Peyer's patch (tissue), 4 donors: Measurements from ENCODE around the gene VSTM2L. TPM values are rescaled to one million over a fixed set of nuclear protein-coding genes. Genes with fewer than 3 reads are reported as not detected.

Experiments
- DNase-seq, 3 donors: peaks; one replicate each; pipeline ENCODE4 v3.0.0-alpha.2; 2017 to 2019
- H3K27ac ChIP-seq, 4 donors: fragments of 200-600 bp; sonication (generic); one replicate each; pipeline ENCODE4 v1.5.1; 2016 to 2019
- H3K27me3 ChIP-seq, 2 donors: fragments of 200-600 bp; sonication (generic); one replicate each; pipeline ENCODE4 v1.5.1; 2019
- H3K36me3 ChIP-seq, 3 donors: fragments of 200-600 bp; sonication (generic); one replicate each; pipeline ENCODE4 v1.5.1; 2016 to 2019
- H3K4me1 ChIP-seq, 4 donors: fragments of 200-600 bp; sonication (generic); one replicate each; pipeline ENCODE4 v1.5.1; 2016 to 2019
- H3K4me3 ChIP-seq, 4 donors: fragments of 200-600 bp; sonication (generic); 1 replicate in 3 of 4; 2 replicates in 1 of 4; pipeline ENCODE4 v1.5.1; 2016 to 2019; ENCODE audit warnings: mild to moderate bottlenecking in 1 of 4
- H3K9me3 ChIP-seq, 4 donors: fragments of 200-600 bp; sonication (generic); one replicate each; pipeline ENCODE4 v1.5.1; 2016 to 2019; ENCODE audit warnings: mild to moderate bottlenecking in 1 of 4
- CTCF ChIP-seq, 6 experiments: fragments of 450-650 bp in 4 of 6; fragments of 200-600 bp in 2 of 6; sonication (generic) in 1 of 6; IDR thresholded peaks; one replicate each; pipeline ENCODE4 v1.5.1; 2017 to 2019; ENCODE audit warnings: antibody characterized with exemption in 6 of 6, mild to moderate bottlenecking in 3 of 6, moderate library complexity in 1 of 6
- POLR2A ChIP-seq, 2 donors: fragments of 450-650 bp; IDR thresholded peaks; one replicate each; pipeline ENCODE4 v1.5.1; 2017; ENCODE audit warnings: antibody characterized with exemption in 2 of 2, mild to moderate bottlenecking in 2 of 2, moderate library complexity in 2 of 2
- total RNA-seq, 4 donors: library from RNA; depleted of rRNA; stranded (reverse); fragments of >200 nt; gene quantifications; one replicate each; pipeline ENCODE4 v1.1.0, GENCODE V29; 2016

The VSTM2L gene
- total RNA-seq, 4 donors from 2014 or later, result 0.57 to 3.7 (median 0.80) TPM; not detected in 1

DNA sequence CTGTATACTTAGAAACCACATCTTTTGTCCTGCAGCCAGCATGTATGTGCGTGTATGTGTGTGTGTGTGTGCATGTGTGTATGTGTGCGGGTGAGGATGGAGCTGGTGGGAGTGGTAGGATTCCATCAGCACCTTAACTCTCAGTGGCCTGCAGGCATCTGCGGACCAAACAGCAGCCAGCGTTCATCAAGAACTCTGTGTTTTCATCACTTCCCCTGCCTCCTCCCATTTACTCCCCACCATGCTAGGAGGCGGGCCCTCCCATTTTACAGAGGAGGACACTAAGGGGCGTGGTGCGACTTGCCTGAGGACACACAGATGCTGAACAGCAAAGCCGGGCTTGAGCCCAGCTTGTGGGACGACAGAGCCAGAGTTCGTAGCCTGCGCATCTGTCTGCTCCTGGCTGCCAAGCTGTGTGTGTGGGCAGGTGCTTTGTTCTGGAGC lies 8.9 kb downstream of the VSTM2L start:
- Histone ChIP-seq H3K27me3 (no peaks in the 10 kb centered on the region), H3K4me3 (no peak overlapping the region), H3K4me1 (peaks cover 0 to 8% (median 0%) of the 10 kb centered on the region in 4 donors), H3K36me3 (no peaks in the 10 kb centered on the region), H3K9me3 (no peaks in the 10 kb centered on the region), H3K27ac (no peak overlapping the region)
- DNase-seq, result peak in 2 of 3 donors; percentile 26 to 57
- TF ChIP-seq POLR2A (IDR thresholded peaks at IDR 0.05) (no peak), CTCF (IDR thresholded peaks at IDR 0.05) (no peak)

DNA sequence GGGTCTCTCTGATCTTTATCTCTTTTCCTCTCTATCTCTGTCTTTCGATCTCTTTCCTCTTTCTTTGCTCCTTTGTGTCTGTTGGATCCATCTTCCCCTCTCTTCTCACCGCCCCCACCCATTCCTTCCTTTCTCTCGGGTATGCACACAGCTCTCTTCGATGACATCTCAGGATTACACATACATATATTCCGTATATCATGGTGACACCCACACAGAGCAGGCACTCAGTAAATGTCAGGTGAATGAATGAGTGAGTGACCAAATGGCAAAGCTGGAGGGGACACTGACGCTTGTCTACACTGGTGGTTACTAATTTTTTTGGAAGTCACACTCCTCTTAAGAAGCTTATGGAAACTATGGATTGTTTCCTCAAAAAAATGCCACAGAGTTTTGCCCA lies 9.9 kb downstream of the VSTM2L start:
- no peak for DNase-seq
- no peaks in the 10 kb centered on the region for H3K9me3 ChIP-seq
- H3K4me1 ChIP-seq, result peaks cover 0 to 8% (median 0%) of the 10 kb centered on the region in 4 donors
- TF ChIP-seq CTCF (IDR thresholded peaks at IDR 0.05) (no peak), POLR2A (IDR thresholded peaks at IDR 0.05) (no peak)
- H3K36me3 ChIP-seq, result no peaks in the 10 kb centered on the region
- no peaks in the 10 kb centered on the region for H3K27me3 ChIP-seq
- H3K27ac ChIP-seq, result no peak overlapping the region
- no peak overlapping the region for H3K4me3 ChIP-seq

DNA sequence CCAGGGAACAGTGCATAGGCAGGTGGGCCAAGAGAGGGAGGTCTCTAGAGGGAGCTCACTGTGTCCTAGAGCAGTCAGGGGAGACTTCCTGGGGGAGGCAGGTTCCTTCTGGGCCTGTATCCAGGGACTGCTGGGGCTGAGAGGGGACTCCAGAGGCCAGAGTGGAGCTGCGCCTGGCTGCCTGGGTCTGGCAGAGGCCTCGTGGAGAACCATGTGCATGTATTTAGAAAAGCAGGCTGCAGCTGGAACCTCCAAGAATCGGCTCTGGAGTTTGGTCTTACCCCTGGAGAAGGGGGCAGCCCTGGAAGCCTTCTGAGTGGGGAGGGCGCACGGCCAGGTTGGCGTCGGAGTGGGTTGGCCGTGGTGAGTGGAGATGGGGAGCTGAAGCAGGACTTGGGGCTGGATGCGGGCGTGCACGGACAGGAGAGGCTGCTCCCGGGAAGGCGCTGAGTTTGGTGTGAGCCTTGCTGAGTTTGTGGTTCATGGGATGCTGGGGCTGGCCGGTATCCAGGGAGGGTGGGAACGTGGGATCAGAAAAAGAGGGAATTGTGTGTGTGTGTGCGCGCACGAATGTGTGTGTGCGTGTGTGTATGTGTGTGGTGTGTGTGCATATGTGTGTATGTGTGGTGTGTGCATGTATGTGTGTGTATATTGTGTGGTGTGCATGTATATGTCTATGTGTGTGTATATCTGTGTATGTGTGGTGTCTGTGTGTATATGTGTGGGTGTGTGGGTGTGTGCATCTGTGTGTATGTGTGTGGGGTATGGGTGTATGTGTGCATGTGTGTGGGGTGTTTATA lies 10.8 kb downstream of the VSTM2L start:
- no peak for DNase-seq
- no peaks in the 10 kb centered on the region for H3K27me3 ChIP-seq
- no peaks in the 10 kb centered on the region for H3K9me3 ChIP-seq

DNA sequence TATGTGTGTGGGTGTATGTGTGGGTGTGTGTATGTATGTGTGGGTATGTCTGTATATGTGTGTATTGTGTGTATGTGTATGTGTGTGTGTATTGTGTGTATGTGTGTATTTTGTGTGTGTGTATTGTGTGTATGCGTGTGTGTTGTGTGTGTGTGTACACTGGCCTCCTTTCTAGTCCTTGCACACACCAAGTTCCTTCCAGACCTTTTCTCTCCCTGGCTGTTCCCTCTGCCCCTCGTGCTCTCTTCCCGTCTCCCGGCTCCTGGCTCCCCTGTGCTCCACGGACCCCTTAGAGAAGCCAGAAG lies 11.4 kb downstream of the VSTM2L start:
- H3K4me3 ChIP-seq, result peak overlapping the region in 2 of 4 donors; percentile 12 to 25
- no peaks in the 10 kb centered on the region for H3K27me3 ChIP-seq
- peaks cover 0 to 8% (median 0%) of the 10 kb centered on the region in 4 donors for H3K4me1 ChIP-seq
- H3K27ac ChIP-seq, result no peak overlapping the region
- no peaks in the 10 kb centered on the region for H3K9me3 ChIP-seq
- TF ChIP-seq CTCF (IDR thresholded peaks at IDR 0.05) (no peak), POLR2A (IDR thresholded peaks at IDR 0.05) (no peak)
- no peak for DNase-seq
- no peaks in the 10 kb centered on the region for H3K36me3 ChIP-seq

More for the DNA sequence above, 10.8 kb downstream of the VSTM2L start:
- Histone ChIP-seq H3K4me1 (peaks cover 0 to 8% (median 0%) of the 10 kb centered on the region in 4 donors), H3K4me3 (no peak overlapping the region), H3K27ac (no peak overlapping the region), H3K36me3 (no peaks in the 10 kb centered on the region)
- TF ChIP-seq CTCF (IDR thresholded peaks at IDR 0.05), result no peak
- TF ChIP-seq POLR2A (IDR thresholded peaks at IDR 0.05), result no peak

- peaks cover 0 to 8% (median 0%) of the 10 kb centered on the region in 4 donors for H3K4me1 ChIP-seq
- no peaks in the 10 kb centered on the region for H3K9me3 ChIP-seq
- TF ChIP-seq POLR2A (IDR thresholded peaks at IDR 0.05) (no peak), CTCF (IDR thresholded peaks at IDR 0.05) (no peak)
- peak overlapping the region in 1 of 4 donors; percentile 34 for H3K27ac ChIP-seq
- DNase-seq, result no peak
- H3K27me3 ChIP-seq, result no peaks in the 10 kb centered on the region
- peak overlapping the region in 2 of 4 donors; percentile 12 to 25 for H3K4me3 ChIP-seq
- H3K36me3 ChIP-seq, result no peaks in the 10 kb centered on the region
Measured at GRCh38 chr20:37914672-37915433, 11.9 kb downstream of the VSTM2L start.
